Activated CD8-positive, alpha-beta memory T cell treated with anti-CD3 and anti-CD28 coated beads for 24 hours (primary cell): ENCODE measurements around the gene ASCC3.

ENCODE experiments used
- DNase-seq: peaks from one replicate; pipeline ENCODE4 v3.0.0-alpha.2; 2020

Gene ASCC3

GRCh38 chr6:100461917-100462705, 419.0 kb downstream of the ASCC3 start:
- DNase-seq: no peak

GRCh38 chr6:100461278-100461916, 419.7 kb downstream of the ASCC3 start:
- no peak for DNase-seq

DNA sequence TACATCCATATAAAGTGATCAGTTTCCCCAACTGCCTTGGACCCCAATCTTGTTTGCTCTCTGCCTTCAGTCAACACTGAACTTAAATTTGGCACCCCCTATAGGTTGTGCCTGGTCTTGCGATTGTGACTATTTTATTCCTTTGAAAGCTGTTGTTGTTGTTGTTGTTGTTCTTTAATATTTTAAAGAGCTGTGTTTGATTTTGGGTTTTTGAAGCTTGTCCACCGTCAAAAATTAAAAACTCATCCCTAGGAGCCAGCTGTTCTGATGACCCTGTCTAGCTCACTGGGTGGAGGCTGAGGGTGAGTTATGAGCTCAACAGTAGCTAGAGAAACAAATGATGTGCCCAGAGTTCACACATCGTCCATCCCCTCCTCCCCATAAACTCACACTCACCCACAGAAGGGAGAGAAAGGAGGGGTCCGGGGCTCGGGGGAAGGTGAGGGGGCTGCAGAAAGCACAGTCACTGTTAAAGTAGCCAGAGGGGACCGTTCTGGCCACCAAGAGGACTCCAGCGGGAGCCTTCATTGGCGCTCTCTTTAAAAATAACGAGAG, 420.4 kb downstream of the ASCC3 start:
- no peak for DNase-seq

GRCh38 chr6:100459592-100460184, 421.4 kb downstream of the ASCC3 start:
- no peak for DNase-seq

DNA sequence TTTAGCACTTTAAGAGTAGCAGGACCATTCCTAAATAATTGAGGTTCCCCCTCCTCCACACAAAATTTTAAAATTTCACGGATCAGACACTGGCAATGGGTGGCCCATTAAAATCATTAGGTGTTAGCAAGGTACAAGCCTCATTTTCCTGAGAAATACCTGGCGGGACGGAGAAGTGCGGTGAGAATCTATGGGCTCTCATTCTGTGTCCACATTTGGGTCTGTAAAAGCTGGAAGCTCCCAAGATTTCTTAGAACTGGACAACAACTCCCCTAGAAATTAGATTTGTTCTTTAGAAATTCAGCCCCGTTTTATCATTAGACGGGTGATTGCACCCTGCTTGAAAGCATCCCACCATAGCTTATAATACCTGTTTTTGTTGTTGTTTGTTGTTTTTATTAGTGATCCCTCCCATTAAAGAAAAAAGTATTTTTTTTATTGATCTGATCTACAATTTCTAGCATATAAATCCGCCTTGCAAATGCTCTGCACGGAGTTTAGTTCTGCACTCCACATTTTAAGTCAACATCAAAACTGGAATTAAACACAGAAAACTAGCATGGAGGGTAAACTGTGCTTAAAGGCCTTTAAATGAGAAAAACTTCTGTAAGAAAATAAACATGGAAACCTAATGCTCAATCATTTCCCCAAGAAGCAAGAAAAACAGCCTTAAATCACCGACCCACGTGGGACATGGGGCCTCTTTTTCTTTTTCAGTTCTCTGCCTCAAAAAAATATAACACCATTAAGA, 422.1 kb downstream of the ASCC3 start:
- no peak for DNase-seq
